ENCODE measurements around the gene ABCA4.
"Not testable (repeated sequence)": the region's sequence is repeated elsewhere in the genome, so short reads cannot be mapped to it uniquely, and the experiment has no call there.

ABCA4 gene

GRCh38 chr1:94004924-94005323 is 116.0 kb downstream of the ABCA4 start:
- DNase-seq (ENCODE audit: low read depth in 2 of 2): no peak

DNA sequence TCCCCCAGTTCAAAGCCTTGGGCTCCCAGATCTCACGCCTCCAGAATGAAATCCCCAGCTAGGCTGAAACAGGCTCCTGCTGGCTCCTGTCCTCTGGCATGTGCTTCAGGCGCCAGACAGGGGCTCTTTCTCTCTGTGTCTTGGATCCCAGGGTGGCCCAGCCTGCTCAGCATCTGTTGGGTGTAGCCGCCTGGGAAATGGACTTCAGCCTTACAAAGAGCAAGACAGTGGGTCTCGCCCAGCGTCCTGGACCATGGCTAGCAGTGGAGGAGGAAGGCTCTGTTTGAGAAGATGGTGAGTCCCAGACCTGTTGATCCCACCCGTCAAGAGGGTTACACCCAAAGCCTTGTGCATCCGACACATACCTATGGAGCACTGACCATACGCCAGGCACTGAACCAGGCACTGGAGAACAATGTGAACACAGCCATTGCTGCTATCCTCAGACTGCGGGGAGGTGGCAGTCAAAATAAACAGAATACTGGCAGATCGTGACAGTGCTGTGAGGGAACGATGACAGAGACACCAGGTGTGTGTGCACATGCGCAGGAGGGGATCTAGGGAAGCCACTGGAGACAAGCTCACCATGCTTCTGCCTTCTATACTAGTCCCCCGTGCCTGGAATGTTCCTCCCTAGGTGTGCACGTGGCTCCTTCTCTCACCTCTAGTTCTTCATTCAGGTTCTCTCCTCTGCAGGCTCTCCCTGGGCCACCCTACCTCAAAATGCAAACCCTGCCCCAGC is 118.7 kb downstream of the ABCA4 start:
- no peak for DNase-seq (ENCODE audit: low read depth in 2 of 2)

DNA sequence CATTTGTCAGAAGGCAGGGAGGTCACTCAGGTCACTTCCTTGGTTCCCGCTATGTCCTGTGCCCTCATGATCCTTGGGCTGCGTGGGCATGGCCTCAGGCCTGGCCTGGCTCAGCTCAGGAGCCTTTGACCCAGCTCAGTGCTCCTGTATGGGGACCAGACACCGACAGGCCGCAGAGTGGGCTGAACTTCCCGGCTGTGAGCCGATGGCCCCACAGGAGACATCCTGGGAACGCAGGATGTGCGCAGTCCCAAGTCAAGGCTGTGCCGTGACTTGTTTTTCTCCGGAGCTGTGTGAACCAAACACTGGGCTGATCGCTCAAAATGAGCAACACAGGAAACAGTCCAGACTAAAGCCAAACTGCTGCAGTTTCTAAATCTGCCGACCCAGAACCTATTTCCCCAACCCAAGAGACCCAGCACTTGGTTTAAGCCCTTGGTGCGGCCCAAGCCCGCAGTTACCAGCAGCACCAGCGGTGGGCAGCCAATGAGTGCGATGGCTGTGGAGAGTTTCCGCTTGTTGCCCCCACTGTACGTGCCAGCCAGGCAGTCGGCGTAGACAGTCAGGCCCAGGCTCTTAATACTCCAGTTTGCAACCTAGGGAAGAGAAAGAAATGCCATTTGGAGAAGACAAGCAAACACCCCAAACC is 119.4 kb downstream of the ABCA4 start:
- DNase-seq (ENCODE audit: low read depth in 2 of 2): no peak

- no peak for DNase-seq (ENCODE audit: low read depth in 2 of 2)
These were observed 120.3 kb downstream of the ABCA4 start for GRCh38 chr1:94000510-94001282.

GRCh38 chr1:93999840-94000415 is 121.0 kb downstream of the ABCA4 start:
- no peak for DNase-seq (ENCODE audit: low read depth in 2 of 2)

DNA sequence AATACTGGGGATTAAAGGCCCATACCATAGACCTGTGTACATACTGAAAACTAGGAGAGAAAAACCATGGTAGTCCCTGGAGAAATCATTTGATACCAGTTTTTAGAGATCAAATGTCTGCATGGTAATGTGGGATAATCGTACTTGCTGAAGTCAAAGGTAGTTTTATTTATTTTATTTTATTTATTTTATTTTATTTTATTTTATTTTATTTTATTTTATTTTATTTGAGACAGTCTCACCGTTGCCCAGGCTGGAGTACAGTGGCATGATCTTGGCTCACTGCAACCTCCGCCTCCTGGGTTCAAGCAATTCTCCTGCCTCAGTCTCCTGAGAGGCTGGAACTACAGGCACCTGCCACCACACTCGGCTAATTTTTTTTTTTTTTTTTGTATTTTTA is 122.4 kb downstream of the ABCA4 start:
- not testable (repeated sequence) for DNase-seq (ENCODE audit: low read depth in 2 of 2)

DNA sequence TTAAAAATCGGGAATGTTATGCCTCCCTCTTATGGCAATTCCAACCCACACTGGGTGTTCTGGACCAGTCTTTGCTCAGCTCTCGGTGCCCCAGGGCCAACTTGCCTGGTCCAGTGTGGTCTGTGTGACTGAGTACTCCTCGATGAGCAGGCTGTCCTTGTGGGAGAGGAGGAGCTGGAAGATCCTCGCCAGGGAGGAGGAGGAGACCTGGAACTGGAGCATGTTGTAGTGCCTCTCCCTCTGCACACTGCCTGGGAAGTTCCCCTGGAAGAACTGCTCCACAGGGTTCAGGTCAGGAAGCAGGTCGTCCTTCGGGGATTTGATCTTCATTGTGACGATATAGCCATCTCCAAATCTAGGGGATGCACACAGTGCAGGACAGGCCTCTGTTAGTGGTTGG is 123.2 kb downstream of the ABCA4 start:
- DNase-seq (ENCODE audit: low read depth in 2 of 2): no peak

DNA sequence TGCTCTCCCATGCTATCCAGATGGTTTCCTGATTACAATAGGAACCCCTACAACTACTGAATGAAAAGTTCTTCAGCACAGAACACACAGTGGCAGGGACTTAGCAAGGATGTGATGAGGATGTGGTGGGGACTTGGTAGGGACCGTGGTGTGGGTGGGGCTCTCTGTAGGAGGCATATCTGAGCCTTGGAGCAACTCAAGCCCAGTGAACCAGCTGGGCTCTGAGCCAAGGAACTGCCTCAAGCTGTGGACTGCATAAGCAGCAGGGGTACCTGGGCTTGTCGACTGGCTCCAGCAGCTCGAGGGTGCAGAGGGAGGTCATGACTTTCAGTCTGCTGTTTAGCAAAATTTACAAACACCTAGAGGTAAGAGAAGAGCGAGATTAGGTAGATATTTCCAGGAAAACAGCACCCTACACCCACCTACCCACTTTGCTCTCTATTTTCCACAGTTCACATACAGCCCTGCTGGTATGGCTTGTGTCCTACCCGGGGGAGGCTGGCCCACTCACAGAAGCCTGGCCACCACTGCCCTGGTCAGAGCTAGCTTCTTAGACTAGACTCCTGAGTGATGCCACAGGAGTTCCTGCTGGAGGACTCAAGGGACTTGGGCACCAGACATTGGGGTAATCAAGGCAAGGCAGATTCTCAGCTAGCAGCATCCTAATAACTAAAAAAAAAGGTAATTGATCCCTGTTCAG is 125.0 kb downstream of the ABCA4 start:
- no peak for DNase-seq (ENCODE audit: low read depth in 2 of 2)

GRCh38 chr1:93993731-93994130 is 127.2 kb downstream of the ABCA4 start:
- DNase-seq (ENCODE audit: low read depth in 2 of 2): no peak

- no peak for DNase-seq (ENCODE audit: low read depth in 2 of 2)
These were observed 128.0 kb downstream of the ABCA4 start for GRCh38 chr1:93992954-93993353.

GRCh38 chr1:93992190-93992589 is 128.8 kb downstream of the ABCA4 start:
- DNase-seq (ENCODE audit: low read depth in 2 of 2): no peak

GRCh38 chr1:93991271-93991670 is 129.7 kb downstream of the ABCA4 start:
- no peak for DNase-seq (ENCODE audit: low read depth in 2 of 2)

- DNase-seq (ENCODE audit: low read depth in 2 of 2): not testable (repeated sequence)
These were observed 130.5 kb downstream of the ABCA4 start for GRCh38 chr1:93990477-93990876.

GRCh38 chr1:93990010-93990409 is 130.9 kb downstream of the ABCA4 start:
- no peak for DNase-seq (ENCODE audit: low read depth in 2 of 2)

DNA sequence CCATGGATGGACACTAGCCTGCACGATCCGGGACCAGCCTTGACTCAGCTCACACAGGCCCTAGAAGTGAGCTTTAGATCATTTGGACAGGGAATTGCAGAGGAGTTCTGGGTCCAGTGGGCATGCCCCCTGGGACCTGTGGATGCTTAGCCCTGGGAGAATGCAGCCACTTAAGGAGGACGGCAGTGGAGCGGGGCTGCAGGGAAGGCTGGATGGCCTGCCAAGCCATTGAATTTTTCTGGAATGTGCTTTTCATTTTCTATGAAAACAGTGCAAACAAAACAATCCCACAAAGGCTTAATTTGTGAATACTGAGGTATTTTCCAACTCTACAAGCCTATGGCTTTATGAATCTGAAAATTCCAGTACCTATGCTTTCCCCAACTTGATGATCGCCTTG is 131.3 kb downstream of the ABCA4 start:
- DNase-seq (ENCODE audit: low read depth in 2 of 2): no peak

- DNase-seq (ENCODE audit: low read depth in 2 of 2): no peak
These were observed 132.2 kb downstream of the ABCA4 start for GRCh38 chr1:93988634-93989350.

GRCh38 chr1:93981274-93981667 is 139.7 kb downstream of the ABCA4 start:
- DNase-seq (ENCODE audit: low read depth in 2 of 2): no peak

GRCh38 chr1:93980320-93981273 is 140.4 kb downstream of the ABCA4 start:
- no peak for DNase-seq (ENCODE audit: low read depth in 2 of 2)

DNA sequence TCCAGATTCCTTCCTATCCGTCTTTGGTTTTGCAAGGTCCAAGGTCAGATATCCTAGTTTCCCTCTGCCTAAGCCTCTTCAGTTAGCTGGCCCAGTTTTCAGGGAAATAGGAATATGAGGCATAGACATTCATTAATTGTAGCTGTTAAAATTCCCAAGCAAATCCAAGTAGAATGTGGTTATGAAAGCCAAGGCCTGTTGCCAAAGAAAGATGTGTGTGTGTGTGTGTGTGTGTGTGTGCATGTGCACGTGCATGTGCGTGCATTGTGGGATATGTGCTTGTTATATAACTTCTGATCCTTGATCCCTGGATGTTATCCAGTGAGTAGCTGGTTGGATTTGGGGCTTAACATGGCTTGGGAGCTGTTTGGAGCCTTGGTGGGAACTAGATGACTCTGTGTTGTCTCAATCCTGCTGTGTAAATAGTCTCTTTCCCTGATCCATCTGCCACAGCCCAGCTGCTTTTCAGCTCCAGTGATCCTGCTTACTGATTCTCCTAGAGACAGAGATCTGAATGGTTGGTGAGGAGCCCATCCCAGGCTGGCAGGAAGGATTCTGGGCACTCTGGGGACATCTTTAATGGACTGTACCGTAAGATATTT is 141.1 kb downstream of the ABCA4 start:
- no peak for DNase-seq (ENCODE audit: low read depth in 2 of 2)
